Measurements from ENCODE around the gene TRIM27.

DNA sequence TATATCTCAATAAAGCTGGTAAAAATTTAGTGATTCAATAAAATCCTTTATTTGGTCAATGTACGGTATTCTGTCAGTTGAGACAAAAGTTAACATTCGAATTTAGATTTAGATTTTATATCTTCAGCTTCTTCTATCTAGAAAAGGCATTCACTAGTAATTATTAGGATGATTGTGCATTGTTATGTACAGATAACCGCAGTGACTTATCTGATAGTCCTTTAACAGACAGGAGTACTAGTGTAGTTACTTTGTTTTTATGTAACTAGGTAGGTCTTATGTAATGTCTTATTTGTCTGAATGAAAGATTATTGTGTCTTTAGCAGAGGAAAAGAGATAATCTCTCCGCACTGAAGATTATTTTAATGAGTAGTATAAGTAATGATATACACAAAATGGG lies 31.3 kb downstream of the TRIM27 start:
- TF ChIP-seq, protein P1, sequence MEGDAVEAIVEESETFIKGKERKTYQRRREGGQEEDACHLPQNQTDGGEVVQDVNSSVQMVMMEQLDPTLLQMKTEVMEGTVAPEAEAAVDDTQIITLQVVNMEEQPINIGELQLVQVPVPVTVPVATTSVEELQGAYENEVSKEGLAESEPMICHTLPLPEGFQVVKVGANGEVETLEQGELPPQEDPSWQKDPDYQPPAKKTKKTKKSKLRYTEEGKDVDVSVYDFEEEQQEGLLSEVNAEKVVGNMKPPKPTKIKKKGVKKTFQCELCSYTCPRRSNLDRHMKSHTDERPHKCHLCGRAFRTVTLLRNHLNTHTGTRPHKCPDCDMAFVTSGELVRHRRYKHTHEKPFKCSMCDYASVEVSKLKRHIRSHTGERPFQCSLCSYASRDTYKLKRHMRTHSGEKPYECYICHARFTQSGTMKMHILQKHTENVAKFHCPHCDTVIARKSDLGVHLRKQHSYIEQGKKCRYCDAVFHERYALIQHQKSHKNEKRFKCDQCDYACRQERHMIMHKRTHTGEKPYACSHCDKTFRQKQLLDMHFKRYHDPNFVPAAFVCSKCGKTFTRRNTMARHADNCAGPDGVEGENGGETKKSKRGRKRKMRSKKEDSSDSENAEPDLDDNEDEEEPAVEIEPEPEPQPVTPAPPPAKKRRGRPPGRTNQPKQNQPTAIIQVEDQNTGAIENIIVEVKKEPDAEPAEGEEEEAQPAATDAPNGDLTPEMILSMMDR (conservative IDR thresholded peaks at IDR 0.05 in 1 of 2, IDR thresholded peaks at IDR 0.05 in 1 of 2; ENCODE audit: extremely low read depth in 1 of 2, insufficient read depth in 1 of 2, low read depth in 1 of 2, low read length in 2 of 2): no peak
- no peak for TF ChIP-seq EZH2 (IDR thresholded peaks at IDR 0.05; ENCODE audit: borderline replicate concordance, low read length)

Measured in mammary epithelial cell (primary cell).